Measurements from ENCODE around the gene C11orf58.

C11orf58 gene

DNA sequence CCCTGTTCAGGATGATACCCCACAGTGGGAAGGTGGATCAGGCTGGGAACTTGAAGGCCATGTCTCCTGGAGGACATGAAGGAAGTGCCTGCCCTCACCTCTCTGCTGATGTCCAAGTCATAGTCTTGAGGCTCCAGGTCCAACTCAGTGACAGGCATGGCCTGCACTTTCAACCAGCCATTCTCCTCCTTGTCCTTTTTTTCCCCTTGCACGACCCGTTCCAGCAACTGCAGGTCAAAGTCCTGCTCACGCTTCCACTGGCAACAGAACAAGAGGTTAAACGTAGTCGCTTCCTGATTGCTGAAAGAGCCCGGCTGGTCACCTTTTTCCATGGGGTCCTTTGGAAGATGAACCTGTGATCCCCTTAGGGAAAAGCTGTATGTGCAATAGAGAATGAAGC is 47.7 kb downstream of the C11orf58 start:
- no peak for FAIRE-seq

DNA sequence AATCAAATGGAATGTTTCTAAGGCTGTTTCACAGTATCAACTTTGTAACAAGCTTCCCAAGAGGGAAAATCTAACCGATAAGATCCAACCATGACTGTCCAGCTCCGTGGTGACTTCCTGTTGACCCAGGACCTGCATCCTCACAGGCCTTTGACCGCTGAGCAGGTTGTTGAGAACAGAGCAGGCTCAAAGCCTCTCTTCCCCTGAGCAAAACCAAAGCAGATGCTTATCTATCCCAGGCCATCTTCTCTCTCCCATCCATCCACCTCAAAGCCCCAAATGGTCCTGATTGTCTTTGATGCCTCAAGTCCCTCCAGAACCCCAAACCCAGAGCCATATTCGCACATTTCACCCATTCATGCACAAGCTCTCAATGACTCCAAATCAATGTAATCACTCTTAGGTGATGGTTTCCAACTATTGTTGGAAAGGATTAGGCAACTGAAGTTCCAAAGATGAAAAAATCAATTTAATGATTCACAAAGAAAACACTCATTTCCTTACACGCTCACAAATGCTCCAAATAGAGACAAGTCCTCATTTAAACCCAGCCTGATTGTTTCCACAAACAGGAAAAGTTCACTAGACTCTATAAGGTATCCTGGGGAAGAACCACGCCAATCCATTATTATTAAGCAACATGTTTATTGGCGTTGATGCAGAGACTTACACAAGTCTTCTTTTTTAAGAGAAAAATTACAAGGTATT is 48.7 kb downstream of the C11orf58 start:
- no peak for FAIRE-seq

DNA sequence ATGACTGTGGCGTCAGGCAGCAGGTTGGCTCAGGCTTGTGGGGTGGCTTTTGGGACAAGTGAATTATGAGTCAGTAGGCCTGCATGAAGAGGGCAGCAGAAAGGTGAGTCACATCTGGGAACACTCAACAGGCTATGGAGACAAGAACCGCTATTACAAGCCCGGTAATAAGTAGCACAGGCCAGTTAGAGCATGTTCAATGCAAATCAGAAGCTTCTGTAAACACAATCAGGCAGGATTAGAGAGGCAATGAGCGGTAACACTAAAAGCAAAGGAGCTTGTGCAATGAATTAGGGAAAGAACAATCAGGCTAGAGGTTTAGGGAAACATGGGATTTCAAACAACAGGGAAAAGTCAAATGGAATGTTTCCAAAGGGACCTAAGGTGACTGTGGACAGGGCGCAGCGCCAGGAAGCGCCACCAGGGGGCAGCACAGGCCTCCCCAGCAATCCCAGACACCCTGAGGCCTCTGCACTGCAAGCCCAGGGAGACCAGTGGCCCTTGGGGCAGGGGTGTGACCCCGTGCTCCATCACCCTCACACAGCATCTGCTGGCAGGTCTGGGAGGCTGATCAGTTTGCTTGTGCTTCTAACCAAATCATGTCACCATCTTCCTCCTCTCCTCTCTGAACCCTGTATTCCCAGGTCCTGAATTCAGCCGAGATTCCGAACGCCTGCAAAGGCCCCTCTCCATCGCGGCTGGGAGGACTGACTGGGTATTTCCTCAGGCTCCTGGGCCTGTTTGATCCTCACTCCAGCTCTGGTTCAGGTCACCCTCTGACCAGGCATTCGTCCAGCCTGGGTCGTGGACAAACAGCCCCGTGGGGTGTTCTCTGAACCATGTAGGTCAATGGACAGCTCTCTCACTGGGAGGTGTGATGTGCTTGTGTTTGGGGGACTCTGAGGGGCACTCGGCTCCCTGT is 50.0 kb downstream of the C11orf58 start:
- no peak for FAIRE-seq

DNA sequence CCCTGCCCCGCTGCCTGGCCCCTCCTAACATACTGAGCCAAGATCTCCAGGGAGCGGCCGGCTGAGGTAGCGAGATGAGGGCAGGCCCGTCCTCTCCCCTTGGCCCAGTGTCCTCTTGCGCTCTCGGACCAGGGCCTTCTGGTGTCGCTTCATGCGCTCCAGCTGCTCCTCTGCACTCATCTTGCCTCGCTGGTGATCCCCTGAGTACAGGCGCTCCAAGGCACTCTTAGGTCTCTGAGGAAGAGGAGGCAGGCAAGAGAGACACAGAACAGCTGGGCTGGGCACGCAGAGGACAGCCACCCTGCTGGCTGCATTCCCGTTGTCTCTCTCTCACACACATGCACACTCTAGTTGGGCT is 50.6 kb downstream of the C11orf58 start:
- no peak for FAIRE-seq

- no peak for FAIRE-seq
Measured at GRCh38 chr11:16789560-16790485, 51.4 kb downstream of the C11orf58 start.

- FAIRE-seq: no peak
Measured at GRCh38 chr11:16790486-16791190, 52.2 kb downstream of the C11orf58 start.

GRCh38 chr11:16791191-16791961 is 52.9 kb downstream of the C11orf58 start:
- no peak for FAIRE-seq

GRCh38 chr11:16792426-16792825 is 54.0 kb downstream of the C11orf58 start:
- no peak for FAIRE-seq

DNA sequence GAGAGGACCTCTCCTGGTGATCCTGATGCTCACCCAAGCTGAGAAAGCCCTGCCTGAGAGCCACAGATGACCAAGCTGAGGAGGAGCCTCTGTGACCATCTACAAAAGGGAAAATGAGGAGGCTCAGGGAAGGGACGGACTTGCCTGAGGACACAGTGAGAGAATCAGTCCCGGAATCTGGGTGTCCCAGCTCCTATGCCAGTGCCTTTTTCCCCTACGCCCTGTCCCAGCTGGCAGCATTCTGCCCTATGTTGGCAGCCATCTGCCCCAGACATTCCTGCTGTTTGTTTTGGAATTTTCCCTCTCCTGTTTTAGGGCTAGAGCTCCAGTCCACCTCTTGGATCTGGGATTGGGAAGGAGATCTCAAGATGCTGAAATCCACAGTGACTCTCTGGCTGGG is 54.6 kb downstream of the C11orf58 start:
- no peak for FAIRE-seq

DNA sequence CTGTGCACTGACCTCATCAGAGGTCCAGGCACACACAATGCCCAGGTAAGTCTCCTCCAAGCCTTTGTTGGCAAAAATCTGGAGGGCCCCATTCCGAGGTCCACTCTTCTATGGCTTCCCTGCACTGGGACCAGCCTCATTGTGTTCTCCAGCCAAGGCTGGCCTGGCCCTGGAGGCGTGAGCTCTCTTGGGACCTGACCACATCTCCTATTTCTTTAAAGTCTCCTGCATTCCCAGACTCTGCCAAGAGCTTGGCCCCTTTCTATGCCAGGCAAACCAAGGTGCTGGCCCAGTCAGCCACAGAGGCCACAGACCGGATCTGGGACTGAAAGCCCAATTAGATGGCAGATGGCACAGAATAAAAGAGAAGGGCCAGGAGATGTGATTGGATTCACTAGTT is 55.1 kb downstream of the C11orf58 start:
- no peak for FAIRE-seq

GRCh38 chr11:16794047-16794818 is 55.8 kb downstream of the C11orf58 start:
- no peak for FAIRE-seq

- no peak for FAIRE-seq
Measured at GRCh38 chr11:16795146-16795545, 56.7 kb downstream of the C11orf58 start.

DNA sequence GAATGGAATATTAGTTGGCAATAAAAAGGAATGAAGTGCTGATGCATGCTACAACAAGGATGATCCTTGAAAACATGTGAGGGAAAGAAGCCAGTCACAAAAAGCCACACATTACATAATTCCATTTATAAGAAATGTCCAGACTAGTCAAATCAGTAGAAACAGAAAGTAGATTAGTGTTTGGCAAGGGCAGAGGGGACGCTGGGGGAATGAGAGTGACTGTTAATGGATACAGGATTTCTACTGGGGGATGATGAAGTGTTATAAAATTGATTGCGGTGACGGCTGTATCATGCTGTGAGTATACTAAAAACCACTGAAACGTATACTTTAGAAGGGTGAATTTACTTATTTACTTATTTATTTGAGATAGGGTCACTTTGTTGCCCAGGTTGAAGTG is 57.9 kb downstream of the C11orf58 start:
- no peak for FAIRE-seq

DNA sequence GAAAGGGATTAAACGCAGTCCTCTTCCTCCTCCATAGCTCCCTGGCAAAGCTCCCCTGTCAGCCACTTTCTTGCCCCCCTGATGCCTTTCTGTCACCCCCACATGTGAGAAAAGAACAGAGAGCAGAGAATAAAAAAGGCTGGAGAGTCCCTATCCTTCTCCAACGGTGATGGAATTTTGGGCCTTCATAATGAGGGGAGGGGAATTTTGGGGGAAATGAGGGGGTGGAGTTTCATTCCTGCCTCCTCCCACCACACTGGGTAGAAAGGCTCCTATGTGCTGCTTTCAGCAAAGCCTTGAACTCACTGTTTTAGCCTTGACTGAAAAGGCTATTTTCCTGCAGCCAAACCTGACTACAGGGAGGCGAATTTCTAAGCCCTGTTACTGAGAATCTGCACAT is 59.3 kb downstream of the C11orf58 start:
- no peak for FAIRE-seq

- no peak for FAIRE-seq
Measured at GRCh38 chr11:16799221-16799620, 60.8 kb downstream of the C11orf58 start.

- no peak for FAIRE-seq
Measured at GRCh38 chr11:16799890-16800289, 61.4 kb downstream of the C11orf58 start.

- FAIRE-seq: no peak
Measured at GRCh38 chr11:16800382-16800781, 61.9 kb downstream of the C11orf58 start.

DNA sequence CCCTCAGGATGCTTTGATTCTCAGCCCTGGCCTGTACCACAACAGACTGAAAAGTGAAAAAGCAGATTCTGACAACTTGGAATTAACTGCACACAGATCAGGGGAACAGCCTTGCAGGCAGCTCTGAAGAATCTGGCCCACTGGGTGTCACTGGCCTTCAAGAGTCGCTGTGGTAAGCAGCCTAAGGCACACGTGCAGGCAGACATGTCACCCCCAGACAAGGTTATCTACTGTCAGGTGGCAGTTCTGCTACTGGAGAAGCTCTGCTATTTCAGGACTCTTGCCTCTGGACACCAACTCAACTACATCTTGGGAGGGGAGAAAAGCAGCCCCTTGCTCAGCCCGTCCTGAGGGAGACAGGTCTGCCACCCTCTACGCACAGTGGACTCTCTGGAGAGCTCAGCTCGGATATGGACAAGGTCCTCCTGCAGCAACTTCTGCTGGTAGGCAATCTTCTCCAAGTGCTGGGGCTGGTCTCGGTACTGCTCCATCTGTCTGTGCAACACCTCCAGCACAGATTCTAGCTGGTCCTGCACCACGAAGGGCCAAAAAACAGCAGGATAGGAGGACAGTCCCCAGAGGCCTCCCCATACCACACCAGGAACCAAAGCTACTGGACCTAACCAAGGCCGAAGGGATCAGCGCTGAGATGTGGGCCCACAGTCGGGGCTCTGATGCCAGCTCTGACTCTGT is 63.0 kb downstream of the C11orf58 start:
- no peak for FAIRE-seq

DNA sequence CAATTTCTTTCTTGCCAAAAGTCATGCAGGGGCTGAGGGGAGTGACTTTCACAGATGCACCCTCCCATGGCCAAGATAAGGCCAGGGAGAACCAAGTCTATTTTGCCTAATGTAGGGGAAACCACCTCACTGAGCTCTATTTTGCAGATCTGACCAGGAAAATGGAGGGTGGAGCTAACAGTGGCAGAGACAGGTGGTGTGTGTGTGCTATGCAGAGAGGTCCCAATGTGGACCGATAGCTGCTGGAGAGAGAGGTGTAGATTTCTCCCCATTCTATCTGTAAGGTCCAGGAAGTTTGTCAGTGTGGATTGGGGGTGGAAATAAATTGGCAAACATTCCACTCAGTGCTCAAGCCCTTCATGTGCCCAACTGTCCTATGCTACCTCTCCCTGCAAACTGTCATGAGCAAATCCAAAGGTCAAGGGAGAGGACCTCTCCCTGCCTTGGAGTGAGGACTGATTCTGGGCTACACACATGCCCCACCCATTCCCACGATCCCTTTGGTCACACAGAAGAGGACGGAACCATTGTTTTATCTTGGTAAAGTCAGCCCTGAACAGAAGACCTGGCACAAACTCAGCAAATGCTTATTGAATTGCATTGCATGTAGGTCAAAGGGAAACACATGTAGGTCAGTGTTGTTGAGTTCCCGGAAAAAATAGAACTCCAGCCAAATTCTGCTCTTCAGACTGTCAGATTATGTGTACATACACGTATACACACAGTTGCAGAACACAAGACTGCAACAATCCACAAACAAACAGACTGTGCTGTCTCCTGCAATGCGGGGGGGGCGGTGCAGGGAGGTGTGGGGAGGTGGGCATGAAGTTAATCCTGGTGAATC is 65.9 kb downstream of the C11orf58 start:
- no peak for FAIRE-seq

Data from endometrium (tissue), 2 donors.